MM.1S (cell line): Measurements from ENCODE around the gene AHRR.
"Not testable (repeated sequence)": the region's sequence is repeated elsewhere in the genome, so short reads cannot be mapped to it uniquely, and the experiment has no call there.

ENCODE experiments used
- DNase-seq: peaks from one replicate; pipeline ENCODE4 v3.0.0-alpha.2; 2015
- H2AFZ ChIP-seq: fragments of 300-600 bp; sonication (generic); 2 replicates; pipeline ENCODE4 v1.6.0; 2016; ENCODE audit warnings: antibody characterized with exemption, low read length
- H3F3A ChIP-seq: fragments of 300-600 bp; sonication (generic); 2 replicates; pipeline ENCODE4 v1.6.1; 2016; ENCODE audit warnings: mild to moderate bottlenecking, antibody characterized with exemption, low read length, moderate library complexity, mixed read lengths; ENCODE audit not compliant: insufficient read depth
- H3K27ac ChIP-seq: fragments of 300-600 bp; sonication (generic); 2 replicates; pipeline ENCODE4 v1.5.1; 2016; ENCODE audit warnings: mild to moderate bottlenecking, low read length
- H3K27me3 ChIP-seq: fragments of 300-600 bp; sonication (generic); replicated peaks from 2 replicates; pipeline ENCODE4 v1.6.0; 2016; ENCODE audit warnings: low read length; ENCODE audit not compliant: insufficient read depth
- H3K36me3 ChIP-seq: fragments of 300-600 bp; sonication (generic); replicated peaks from 2 replicates; pipeline ENCODE4 v1.6.1; 2016; ENCODE audit warnings: mild to moderate bottlenecking, low read length, mixed read lengths; ENCODE audit not compliant: insufficient read depth
- H3K4me1 ChIP-seq: fragments of 300-600 bp; sonication (generic); 2 replicates; pipeline ENCODE4 v1.6.1; 2016; ENCODE audit warnings: low read length, mixed read lengths
- H3K4me2 ChIP-seq: fragments of 300-600 bp; sonication (generic); 2 replicates; pipeline ENCODE4 v1.6.0; 2016; ENCODE audit warnings: low read depth, low read length
- H3K4me3 ChIP-seq: fragments of 300-600 bp; sonication (generic); 2 replicates; pipeline ENCODE4 v1.5.1; 2016; ENCODE audit warnings: low read length, mixed read lengths
- H3K79me2 ChIP-seq: fragments of 300-600 bp; sonication (generic); 2 replicates; pipeline ENCODE4 v1.6.1; 2016; ENCODE audit warnings: mixed run types, low read length, mixed read lengths
- H3K9ac ChIP-seq: fragments of 300-600 bp; sonication (generic); 2 replicates; pipeline ENCODE4 v1.6.1; 2016; ENCODE audit warnings: low read length, mixed read lengths
- H3K9me2 ChIP-seq: fragments of 300-600 bp; sonication (generic); replicated peaks from 2 replicates; pipeline ENCODE4 v1.6.1; 2016; ENCODE audit warnings: mild to moderate bottlenecking, low read length, mixed read lengths; ENCODE audit not compliant: insufficient read depth
- H3K9me3 ChIP-seq: fragments of 300-600 bp; sonication (generic); replicated peaks from 2 replicates; pipeline ENCODE4 v1.6.1; 2016; ENCODE audit warnings: mild to moderate bottlenecking, low read length, mixed read lengths; ENCODE audit not compliant: insufficient read depth
- H4K20me1 ChIP-seq: fragments of 300-600 bp; sonication (generic); 2 replicates; pipeline ENCODE4 v1.6.1; 2016; ENCODE audit warnings: mild to moderate bottlenecking, low read length, moderate library complexity, mixed read lengths; ENCODE audit not compliant: insufficient read depth
- EZH2 ChIP-seq: fragments of 300-600 bp; sonication (generic); optimal IDR thresholded peaks from 2 replicates; pipeline ENCODE3; 2017; ENCODE audit warnings: low read depth, mild to moderate bottlenecking, antibody characterized with exemption, low read length, mixed read lengths
- EZH2phosphoT487 ChIP-seq: fragments of 300-600 bp; sonication (generic); IDR thresholded peaks from 2 replicates; pipeline ENCODE4 v1.6.1; 2018; ENCODE audit warnings: antibody characterized with exemption, low read length
- TF ChIP-seq, protein P1 (sequence below): fragments of 300-600 bp; sonication (generic); IDR thresholded peaks from 2 replicates; pipeline ENCODE4 v1.5.1; 2016; ENCODE audit warnings: antibody characterized with exemption, low read length, mixed read lengths

AHRR gene

DNA sequence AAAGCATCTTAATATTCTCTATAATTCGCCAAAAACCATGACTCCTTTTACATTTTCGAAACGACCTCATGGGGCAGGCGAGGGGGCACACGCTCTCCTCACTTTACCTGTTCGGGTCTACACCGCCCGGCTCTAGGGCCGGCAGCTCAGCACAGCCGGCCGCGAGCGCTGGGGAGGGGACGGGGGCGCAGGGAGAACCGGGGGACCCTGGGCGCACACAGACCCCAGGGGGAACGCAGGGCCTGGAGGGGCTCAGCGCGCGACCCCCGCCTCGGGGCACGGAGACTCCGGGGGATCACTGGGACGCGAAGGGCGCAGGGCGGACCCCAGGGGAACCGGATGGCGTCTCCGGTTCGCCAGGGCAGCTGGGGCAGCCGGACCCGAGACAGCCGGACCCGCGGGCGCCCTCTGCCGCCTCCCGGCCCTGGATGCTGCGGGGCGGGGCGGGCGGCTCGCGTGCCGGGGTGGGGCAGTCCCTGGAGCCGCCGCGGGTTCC lies at the start of gene AHRR:
Gene AHRR, plus strand, starts transcription at position 485 of the 496 bp plus-strand sequence. CDS start 22,189 bp downstream, outside the sequence.
- H3K27me3 ChIP-seq = peaks cover 12% of the 10 kb centered on the region; the same call in 1 of the 2 replicates
- peak within 1 kb of the TSS; percentile 84 for H3K4me2 ChIP-seq
- TF ChIP-seq EZH2 (no peak), EZH2phosphoT487 (no peak)
- TF ChIP-seq, protein P1, sequence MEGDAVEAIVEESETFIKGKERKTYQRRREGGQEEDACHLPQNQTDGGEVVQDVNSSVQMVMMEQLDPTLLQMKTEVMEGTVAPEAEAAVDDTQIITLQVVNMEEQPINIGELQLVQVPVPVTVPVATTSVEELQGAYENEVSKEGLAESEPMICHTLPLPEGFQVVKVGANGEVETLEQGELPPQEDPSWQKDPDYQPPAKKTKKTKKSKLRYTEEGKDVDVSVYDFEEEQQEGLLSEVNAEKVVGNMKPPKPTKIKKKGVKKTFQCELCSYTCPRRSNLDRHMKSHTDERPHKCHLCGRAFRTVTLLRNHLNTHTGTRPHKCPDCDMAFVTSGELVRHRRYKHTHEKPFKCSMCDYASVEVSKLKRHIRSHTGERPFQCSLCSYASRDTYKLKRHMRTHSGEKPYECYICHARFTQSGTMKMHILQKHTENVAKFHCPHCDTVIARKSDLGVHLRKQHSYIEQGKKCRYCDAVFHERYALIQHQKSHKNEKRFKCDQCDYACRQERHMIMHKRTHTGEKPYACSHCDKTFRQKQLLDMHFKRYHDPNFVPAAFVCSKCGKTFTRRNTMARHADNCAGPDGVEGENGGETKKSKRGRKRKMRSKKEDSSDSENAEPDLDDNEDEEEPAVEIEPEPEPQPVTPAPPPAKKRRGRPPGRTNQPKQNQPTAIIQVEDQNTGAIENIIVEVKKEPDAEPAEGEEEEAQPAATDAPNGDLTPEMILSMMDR = peak; percentile 26
- H2AFZ ChIP-seq = peak within 1 kb of the TSS; percentile 76
- peak within 1 kb of the TSS; percentile 51 for H3K4me3 ChIP-seq
- no peaks in the 10 kb centered on the region for H3F3A ChIP-seq
- H3K36me3 ChIP-seq = no peaks in the 10 kb centered on the region
- H3K4me1 ChIP-seq = no peaks in the 10 kb centered on the region
- H3K27ac ChIP-seq = no peak within 1 kb of the TSS
- no peaks in the 10 kb centered on the region for H4K20me1 ChIP-seq
- peak; percentile 35 for DNase-seq
- no peaks in the 10 kb centered on the region for H3K9me2 ChIP-seq
- H3K9me3 ChIP-seq = no peaks in the 10 kb centered on the region
- no peaks in the 10 kb centered on the region for H3K79me2 ChIP-seq
- H3K9ac ChIP-seq = no peak within 1 kb of the TSS

DNA sequence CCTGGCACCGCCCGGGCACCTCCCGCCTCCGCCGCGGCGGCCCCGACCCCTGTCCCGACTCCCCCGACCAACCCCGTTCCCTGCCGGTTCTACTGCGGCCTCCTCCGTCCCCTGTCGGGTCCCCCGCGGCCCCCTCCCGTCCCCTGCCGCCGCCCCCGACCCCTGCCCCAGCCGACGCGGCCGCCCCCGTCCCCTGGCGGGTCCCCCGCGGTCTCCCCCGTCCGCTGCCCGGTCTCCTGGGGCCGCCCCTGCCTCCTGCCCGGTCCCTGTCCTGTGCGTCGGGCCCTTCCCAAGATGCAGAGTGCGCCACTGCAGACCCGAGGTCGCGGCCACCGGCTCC lies 49.7 kb upstream of the AHRR start:
- not testable (repeated sequence) for H4K20me1 ChIP-seq, DNase-seq, H3K36me3 ChIP-seq, H3K27me3 ChIP-seq, H3K4me2 ChIP-seq, H3K4me1 ChIP-seq, H3K9me3 ChIP-seq, H3K9me2 ChIP-seq, H2AFZ ChIP-seq
- Histone ChIP-seq H3F3A (peaks cover 35% of the 10 kb centered on the region), H3K4me3 (peak overlapping the region; percentile 88), H3K79me2 (peaks cover 46% of the 10 kb centered on the region), H3K27ac (peak overlapping the region; percentile 63; the same call in 1 of the 2 replicates), H3K9ac (peak overlapping the region; percentile 94)

DNA sequence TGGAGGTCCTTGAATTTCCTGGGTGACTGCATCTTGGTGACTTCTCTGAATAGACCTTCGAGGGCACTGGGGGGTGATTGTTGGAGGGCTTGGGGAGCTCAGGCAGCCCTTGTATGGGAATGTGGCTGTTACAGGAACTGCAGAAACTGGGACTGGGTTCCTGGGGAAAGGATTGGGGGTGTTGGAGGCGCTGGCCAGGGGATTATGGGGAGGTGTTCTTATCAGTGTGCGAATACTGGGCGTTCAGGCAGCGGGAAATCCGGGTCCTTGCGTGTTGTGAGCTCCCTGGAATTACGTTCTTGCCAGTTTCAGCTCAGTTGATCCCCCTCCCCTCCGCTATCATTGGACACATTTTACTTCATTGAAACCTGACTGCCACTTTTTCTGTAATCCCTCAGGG lies 48.4 kb upstream of the AHRR start:
- not testable (repeated sequence) for H3K4me2 ChIP-seq, H3K36me3 ChIP-seq, H3K9me3 ChIP-seq, DNase-seq, H3K9ac ChIP-seq, H2AFZ ChIP-seq, H4K20me1 ChIP-seq, H3K4me3 ChIP-seq, H3K27me3 ChIP-seq, H3K9me2 ChIP-seq, H3K27ac ChIP-seq, H3K4me1 ChIP-seq
- peaks cover 50% of the 10 kb centered on the region for H3K79me2 ChIP-seq
- peaks cover 28% of the 10 kb centered on the region for H3F3A ChIP-seq

- H2AFZ ChIP-seq, H3K4me2 ChIP-seq, H4K20me1 ChIP-seq, H3K27ac ChIP-seq, DNase-seq, H3K4me3 ChIP-seq, H3K9me3 ChIP-seq, H3K9ac ChIP-seq, H3K9me2 ChIP-seq, H3K4me1 ChIP-seq, H3K27me3 ChIP-seq, H3K36me3 ChIP-seq: not testable (repeated sequence)
- peaks cover 26% of the 10 kb centered on the region for H3F3A ChIP-seq
- H3K79me2 ChIP-seq = peaks cover 54% of the 10 kb centered on the region
Measured at GRCh38 chr5:273491-273890, 48.0 kb upstream of the AHRR start.

DNA sequence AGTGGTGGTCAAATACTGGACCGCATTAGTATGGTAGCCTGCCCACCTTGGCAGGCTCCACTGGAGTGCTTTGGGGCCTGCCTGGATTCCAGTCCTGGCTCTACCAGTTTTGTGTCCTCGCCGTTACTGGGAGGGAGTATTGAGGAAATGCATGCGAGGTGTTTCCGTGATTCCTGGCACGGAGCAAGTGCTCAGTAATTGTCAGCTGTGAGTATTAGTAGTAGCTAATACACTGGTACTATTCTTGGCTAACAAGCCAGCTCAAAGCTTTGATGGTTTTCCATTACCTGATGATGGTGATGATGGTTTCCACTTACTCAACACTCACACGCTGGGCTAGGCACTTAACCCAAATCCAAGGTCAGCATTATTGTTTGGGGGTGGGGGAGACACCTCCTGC lies 47.2 kb upstream of the AHRR start:
- not testable (repeated sequence) for DNase-seq, H3K9ac ChIP-seq, H4K20me1 ChIP-seq, H3K4me3 ChIP-seq, H3K9me2 ChIP-seq, H3K27me3 ChIP-seq, H3K4me2 ChIP-seq, H3K4me1 ChIP-seq, H3K36me3 ChIP-seq, H3K27ac ChIP-seq, H3K9me3 ChIP-seq, H2AFZ ChIP-seq
- H3F3A ChIP-seq = peaks cover 17% of the 10 kb centered on the region
- peaks cover 62% of the 10 kb centered on the region for H3K79me2 ChIP-seq
